SJCRH30 (cell line): Measurements from ENCODE around the gene MAD1L1. TPM values are rescaled to one million over a fixed set of nuclear protein-coding genes. Genes with fewer than 3 reads are reported as not detected.
"Not testable (repeated sequence)": the region's sequence is repeated elsewhere in the genome, so short reads cannot be mapped to it uniquely, and the experiment has no call there.

Experiments used
- DNase-seq, 2 experiments: peaks; one replicate each; pipeline ENCODE4 v3.0.0-alpha.2; 2015 to 2020
- H3K27ac ChIP-seq: fragments of 250-450 bp; sonication (Bioruptor Pico); 2 replicates; pipeline ENCODE4 v1.5.1; 2020; ENCODE audit warnings: mild to moderate bottlenecking, moderate library complexity
- H3K27me3 ChIP-seq: fragments of 250-450 bp; sonication (Bioruptor Pico); 2 replicates; pipeline ENCODE4 v1.5.1; 2020; ENCODE audit warnings: mild to moderate bottlenecking, moderate library complexity
- H3K36me3 ChIP-seq: fragments of 250-450 bp; sonication (Bioruptor Pico); 2 replicates; pipeline ENCODE4 v1.5.1; 2020; ENCODE audit warnings: mild to moderate bottlenecking, moderate library complexity
- H3K4me1 ChIP-seq: fragments of 250-450 bp; sonication (Bioruptor Pico); 2 replicates; pipeline ENCODE4 v1.5.1; 2020; ENCODE audit warnings: mild to moderate bottlenecking, moderate library complexity
- H3K4me3 ChIP-seq: fragments of 250-450 bp; sonication (Bioruptor Pico); 2 replicates; pipeline ENCODE4 v1.5.1; 2020; ENCODE audit warnings: mild to moderate bottlenecking, moderate library complexity
- H3K9me3 ChIP-seq: fragments of 250-450 bp; sonication (Bioruptor Pico); replicated peaks from 2 replicates; pipeline ENCODE4 v1.5.1; 2020; ENCODE audit warnings: mild to moderate bottlenecking, moderate library complexity
- total RNA-seq: library from RNA; depleted of rRNA; stranded (reverse); fragments of >200 nt; shearing (Covaris generic); gene quantifications from 2 replicates; pipeline ENCODE4 v1.2.3, GENCODE V29; 2014

The MAD1L1 gene
- total RNA-seq, 1 experiment from 2014 or later: 31.5 TPM

DNA sequence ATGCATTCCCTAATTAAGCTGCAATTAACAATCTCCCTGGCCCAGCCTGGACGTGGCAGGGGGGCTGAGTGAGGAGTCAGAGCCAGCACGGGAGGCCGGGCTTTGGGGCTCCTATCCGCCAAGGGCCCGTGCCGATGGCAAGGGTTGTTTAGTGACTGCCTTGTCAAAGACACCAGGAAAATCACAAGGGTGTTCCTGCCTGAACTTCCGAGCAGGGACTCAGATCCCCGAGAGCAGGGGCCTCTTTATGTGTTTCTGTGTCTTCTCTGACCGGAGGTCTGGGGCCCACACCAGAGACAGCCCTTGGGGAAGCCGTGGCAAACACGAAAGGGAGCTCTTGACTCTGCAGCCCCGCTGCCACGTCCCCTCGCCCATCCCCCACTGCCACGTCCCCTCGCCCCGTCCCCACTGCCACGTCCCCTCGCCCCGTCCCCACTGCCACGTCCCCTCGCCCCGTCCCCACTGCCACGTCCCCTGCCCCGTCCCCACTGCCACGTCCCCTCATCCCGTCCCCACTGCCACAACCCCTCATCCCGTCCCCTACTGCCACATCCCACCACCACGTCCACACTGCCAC lies 303.3 kb downstream of the MAD1L1 start:
- H3K9me3 ChIP-seq, DNase-seq, H3K36me3 ChIP-seq, H3K4me3 ChIP-seq, H3K27ac ChIP-seq, H3K27me3 ChIP-seq, H3K4me1 ChIP-seq: not testable (repeated sequence)

DNA sequence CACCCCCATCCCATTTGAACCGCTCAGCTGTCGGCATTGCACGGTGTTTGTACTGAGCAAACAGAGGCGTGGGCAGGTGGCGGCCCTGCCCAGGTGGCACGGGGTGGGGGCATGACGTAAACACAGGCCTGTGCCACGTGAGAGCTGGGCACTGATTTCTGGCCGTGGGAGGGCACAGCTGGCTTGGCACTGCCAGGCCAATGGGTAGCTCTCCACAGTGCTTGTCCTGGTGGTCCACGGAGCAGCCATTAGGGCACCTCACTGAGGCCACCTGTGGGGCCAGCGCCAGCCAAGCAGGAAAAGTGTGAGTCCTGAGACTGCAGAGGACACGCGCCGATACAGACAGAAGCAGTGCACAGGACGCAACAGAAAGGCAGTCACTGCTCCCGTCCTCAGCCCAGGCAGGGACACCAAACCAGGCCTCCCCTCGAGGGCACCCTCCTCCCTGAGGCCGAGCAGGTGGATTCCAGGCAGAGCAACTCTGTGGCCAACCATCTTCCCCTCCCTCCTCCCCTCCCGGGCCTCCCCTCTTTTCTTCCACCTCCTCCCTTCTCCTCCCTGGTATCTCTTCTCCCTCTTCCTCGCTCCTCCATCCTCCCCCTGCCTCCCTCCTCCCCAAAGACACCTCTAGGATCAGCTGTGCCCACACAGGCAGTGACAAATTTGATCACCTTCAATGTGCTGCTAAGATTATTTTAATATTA lies 303.9 kb downstream of the MAD1L1 start:
- no peak overlapping the region for H3K4me3 ChIP-seq
- H3K4me1 ChIP-seq: no peaks in the 10 kb centered on the region
- DNase-seq: no peak
- no peak overlapping the region for H3K27ac ChIP-seq
- no peaks in the 10 kb centered on the region for H3K9me3 ChIP-seq
- no peaks in the 10 kb centered on the region for H3K36me3 ChIP-seq
- no peaks in the 10 kb centered on the region for H3K27me3 ChIP-seq

DNA sequence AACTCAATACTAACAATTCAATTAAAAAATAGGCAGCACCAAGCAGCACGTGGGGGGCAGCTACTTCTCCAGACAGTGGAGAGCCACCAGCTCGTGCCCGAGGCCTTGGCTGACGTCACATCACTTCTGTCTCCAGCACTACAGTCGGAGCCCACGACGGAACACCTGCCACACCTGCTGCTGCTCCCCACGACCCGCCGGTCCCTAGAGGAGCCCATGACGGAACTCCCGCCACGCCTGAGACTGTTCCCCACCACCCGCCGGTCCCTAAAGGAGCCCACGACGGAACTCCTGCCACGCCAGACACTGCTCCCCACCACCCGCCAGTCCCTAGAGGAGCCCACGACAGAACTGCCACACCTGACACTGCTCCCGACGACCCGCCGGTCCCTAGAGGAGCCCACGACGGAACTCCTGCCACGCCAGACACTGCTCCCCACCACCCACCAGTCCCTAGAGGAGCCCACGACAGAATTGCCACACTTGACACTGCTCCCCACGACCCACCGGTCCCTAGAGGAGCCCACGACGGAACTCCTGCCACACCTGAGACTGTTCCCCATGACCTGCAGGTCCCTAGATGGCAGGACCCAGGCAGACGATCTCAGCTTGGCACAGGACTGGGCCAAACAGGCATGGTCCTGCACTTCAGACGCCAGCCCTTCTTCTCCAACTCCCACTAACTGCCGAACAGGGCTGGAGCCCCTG lies 304.7 kb downstream of the MAD1L1 start:
- Histone ChIP-seq H3K9me3 (no peaks in the 10 kb centered on the region), H3K36me3 (no peaks in the 10 kb centered on the region), H3K27ac (no peak overlapping the region), H3K4me1 (no peaks in the 10 kb centered on the region), H3K27me3 (no peaks in the 10 kb centered on the region), H3K4me3 (no peak overlapping the region)
- DNase-seq: no peak

DNA sequence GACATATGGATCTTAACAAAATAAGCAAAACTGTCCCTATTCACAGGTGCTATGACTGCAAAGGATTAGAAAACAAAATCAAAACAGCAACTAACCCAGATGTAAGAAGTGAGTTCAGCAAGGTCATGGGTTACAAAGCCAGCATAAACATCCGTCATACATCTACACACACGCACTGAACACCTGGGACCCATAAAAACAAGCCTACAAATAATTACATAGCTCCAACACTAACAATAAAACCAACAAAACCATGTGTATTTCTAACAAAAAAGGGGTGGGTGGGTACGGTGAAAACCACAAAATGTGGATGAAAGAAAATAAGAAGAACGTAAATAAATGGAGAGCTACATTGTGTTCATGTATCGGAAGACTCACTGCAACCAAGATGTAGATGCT lies 305.8 kb downstream of the MAD1L1 start:
- Histone ChIP-seq H3K27ac (no peak overlapping the region), H3K9me3 (no peaks in the 10 kb centered on the region), H3K4me3 (no peak overlapping the region), H3K36me3 (no peaks in the 10 kb centered on the region), H3K4me1 (no peaks in the 10 kb centered on the region), H3K27me3 (no peaks in the 10 kb centered on the region)
- no peak for DNase-seq

DNA sequence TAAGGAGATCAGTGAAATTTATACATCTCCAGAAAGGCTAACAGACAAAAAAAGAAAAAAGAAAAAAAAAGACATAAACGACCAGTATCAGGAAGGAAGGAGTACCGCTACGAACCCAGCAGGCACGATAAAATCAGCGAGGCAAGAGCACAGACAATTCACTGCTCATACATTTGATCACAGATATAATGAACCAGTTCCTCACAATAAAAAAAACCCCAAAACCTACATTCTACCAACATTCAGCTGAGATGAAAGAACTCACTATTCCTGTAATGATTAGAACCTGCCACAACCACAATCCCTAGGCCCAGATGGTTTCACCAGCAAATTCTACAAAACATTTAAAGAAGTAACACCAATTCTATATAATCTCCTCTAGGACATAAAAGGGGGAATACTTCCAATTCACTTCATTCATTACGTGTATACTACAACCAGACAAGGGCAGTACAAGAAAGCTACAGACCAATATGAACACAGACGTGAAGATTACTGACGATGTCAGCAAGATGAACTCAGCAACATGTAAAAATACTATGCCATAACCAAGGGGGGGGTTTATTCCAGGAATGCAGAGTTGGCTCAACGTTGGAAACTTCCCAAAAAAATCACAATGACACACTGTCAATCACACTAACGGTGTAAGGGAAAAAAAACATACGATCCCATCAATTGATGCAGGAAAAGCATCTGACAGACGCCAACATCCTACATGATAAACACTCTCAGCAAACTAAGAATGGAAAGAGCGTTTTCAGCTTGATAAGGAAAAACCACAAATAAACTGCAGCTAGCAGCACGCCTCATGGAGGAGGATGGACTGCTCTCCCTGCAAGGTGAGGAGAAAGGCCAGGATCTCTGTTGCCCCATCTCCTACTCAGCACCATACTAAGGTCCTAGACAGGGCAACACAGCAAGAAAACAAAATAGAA lies 306.5 kb downstream of the MAD1L1 start:
- DNase-seq: no peak
- Histone ChIP-seq H3K4me1 (no peaks in the 10 kb centered on the region), H3K4me3 (no peak overlapping the region), H3K27ac (no peak overlapping the region), H3K36me3 (no peaks in the 10 kb centered on the region), H3K27me3 (no peaks in the 10 kb centered on the region), H3K9me3 (no peaks in the 10 kb centered on the region)

DNA sequence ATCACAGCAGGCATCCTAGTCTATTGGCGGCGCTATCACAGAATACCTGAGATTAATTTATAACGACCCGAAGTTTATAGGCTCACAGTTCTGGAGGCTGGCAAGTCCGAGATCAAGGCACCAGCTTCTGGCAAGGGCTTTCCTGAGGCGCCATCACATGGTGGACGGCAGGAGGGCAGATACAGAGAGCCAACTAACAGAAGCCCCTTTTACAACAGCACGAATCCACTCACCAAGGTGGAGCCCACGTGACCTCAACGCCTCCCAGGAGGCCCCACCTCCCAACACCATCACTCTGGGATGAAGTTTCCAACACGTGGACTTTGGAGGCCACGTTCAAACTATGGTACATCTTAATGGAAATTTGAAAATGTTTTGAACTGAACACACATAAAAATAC lies 307.4 kb downstream of the MAD1L1 start:
- peak in 1 of 2 experiments; percentile 20 for DNase-seq
- Histone ChIP-seq H3K36me3 (no peaks in the 10 kb centered on the region), H3K27me3 (no peaks in the 10 kb centered on the region), H3K9me3 (no peaks in the 10 kb centered on the region), H3K4me3 (no peak overlapping the region), H3K27ac (no peak overlapping the region), H3K4me1 (no peaks in the 10 kb centered on the region)

DNA sequence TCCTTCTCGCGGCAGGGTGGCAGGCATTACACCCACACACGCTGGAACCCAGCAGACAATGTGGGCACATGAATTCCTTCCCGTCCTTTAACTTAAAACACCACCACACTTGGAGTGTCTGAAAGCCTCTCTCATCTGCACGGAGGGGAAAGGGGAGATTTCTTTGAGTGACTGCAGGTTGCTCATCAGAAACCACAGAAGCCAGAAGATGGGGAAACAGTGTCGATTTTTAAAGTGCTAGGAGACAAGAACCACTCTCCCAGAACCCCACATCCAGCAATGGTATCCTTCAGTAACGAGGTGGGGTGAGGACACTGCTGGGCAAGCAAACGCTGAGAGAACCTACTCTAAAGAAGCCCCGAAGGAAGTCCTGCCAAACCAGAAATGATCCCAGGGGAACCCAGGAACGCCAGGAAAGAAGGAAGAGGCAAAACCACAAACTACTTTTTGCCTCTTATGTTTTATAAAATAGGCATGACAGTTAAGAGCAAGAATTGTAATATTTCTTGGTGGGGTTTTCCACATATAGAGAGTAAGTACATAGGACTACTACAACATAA lies 308.4 kb downstream of the MAD1L1 start:
- no peaks in the 10 kb centered on the region for H3K4me1 ChIP-seq
- H3K4me3 ChIP-seq: no peak overlapping the region
- H3K36me3 ChIP-seq: no peaks in the 10 kb centered on the region
- no peak for DNase-seq
- H3K27ac ChIP-seq: no peak overlapping the region
- H3K9me3 ChIP-seq: no peaks in the 10 kb centered on the region
- no peaks in the 10 kb centered on the region for H3K27me3 ChIP-seq

DNA sequence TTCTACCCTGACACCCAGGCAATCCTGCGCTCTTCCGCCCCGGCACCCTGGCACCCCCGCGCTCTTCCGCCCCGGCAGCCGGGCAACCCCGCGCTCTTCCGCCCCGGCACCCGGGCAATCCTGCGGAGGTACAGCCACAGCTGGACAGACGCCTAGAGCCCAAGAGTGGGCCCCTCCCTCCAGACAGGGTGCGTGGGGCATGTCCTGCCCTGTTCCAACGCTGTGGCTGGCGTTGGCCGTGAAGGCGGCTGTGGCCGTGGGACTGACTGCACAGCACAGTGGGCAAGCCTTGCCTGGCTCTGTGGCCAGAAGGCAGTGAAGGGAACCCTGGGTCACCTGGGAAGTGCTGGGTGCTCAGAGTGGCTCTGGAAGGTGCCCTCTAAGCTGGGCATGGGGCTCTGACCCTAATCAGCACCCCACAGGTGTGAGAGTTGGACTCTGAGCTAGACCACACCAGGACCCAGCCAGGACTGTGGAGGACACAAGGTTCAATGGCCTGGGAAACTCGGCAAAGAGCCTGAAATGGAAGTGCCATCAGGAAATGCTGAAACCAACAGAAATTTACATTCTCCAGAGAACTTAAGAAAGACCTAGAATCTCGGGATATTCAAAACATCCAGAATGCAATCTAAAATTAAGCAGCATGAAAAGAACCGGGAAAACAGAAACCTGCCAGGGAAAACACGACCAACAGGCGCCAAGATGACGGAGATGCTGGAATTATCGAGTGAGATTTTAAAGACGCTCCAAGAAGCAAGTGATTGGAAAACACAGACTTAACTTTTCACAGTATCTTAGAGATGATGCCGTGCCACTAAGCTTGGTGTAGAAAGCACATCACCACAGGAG lies 309.1 kb downstream of the MAD1L1 start:
- H3K27ac ChIP-seq: no peak overlapping the region
- no peaks in the 10 kb centered on the region for H3K36me3 ChIP-seq
- no peak overlapping the region for H3K4me3 ChIP-seq
- H3K9me3 ChIP-seq: no peaks in the 10 kb centered on the region
- no peaks in the 10 kb centered on the region for H3K4me1 ChIP-seq
- DNase-seq: no peak
- H3K27me3 ChIP-seq: no peaks in the 10 kb centered on the region

DNA sequence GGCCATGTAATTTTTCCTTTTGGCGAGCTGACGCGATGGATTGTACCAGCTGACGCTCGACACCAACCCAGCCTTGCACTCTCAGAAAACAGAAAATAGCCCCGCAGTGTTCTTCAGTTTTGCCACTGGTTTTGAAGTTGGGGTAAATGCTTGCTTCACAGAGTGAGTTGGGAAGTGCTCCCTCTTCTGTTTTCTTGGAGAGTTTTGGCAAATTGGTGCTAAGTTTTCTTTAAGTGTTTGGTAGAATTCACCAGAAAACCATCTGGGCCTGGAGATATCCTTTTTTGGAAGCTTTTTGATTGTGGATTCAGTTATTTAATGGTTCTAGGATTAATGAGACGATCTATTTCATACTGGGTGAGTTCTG lies 309.9 kb downstream of the MAD1L1 start:
- no peaks in the 10 kb centered on the region for H3K9me3 ChIP-seq
- H3K36me3 ChIP-seq: no peaks in the 10 kb centered on the region
- H3K4me3 ChIP-seq: no peak overlapping the region
- H3K4me1 ChIP-seq: no peaks in the 10 kb centered on the region
- H3K27me3 ChIP-seq: no peaks in the 10 kb centered on the region
- no peak overlapping the region for H3K27ac ChIP-seq
- no peak for DNase-seq

DNA sequence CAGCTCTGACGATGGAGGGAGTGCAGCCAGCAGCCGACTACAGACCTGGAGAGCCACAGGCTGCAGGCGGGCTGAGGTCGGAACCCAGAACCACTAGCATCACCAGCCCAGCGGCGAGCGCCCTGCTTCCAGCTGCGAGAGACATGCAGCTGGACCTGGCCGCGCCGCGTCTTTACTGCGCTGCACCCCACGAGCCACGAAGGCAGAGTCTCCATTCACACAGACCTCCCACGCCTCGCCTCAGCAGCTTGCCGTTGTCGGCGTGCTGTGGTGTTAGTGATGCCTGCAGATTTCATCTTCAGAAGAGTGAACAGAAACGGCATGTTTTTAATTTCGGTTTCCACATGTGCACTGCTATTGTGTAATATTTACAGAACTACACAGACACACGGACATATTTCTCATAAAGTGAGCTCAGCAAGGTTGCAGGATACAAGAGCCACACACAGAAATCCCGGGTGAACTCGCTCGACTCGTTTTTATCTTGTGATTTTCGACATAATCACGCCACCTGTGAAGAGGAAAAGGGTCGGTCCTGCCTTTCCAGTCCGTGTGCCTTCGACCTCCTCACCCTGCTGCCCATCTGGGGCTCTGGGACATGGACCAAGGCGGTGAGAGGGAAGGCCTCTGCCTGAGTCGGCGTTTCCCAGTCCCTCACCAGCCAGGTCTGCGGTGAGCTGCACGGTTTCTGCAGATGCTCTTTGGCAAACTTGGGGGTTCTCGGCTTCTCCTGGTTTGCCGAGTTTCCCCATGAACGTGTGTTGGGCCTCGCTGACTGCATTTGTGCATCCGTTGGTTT lies 310.5 kb downstream of the MAD1L1 start:
- no peaks in the 10 kb centered on the region for H3K27me3 ChIP-seq
- no peak overlapping the region for H3K27ac ChIP-seq
- no peaks in the 10 kb centered on the region for H3K9me3 ChIP-seq
- DNase-seq: no peak
- no peaks in the 10 kb centered on the region for H3K36me3 ChIP-seq
- H3K4me3 ChIP-seq: no peak overlapping the region
- H3K4me1 ChIP-seq: no peaks in the 10 kb centered on the region

DNA sequence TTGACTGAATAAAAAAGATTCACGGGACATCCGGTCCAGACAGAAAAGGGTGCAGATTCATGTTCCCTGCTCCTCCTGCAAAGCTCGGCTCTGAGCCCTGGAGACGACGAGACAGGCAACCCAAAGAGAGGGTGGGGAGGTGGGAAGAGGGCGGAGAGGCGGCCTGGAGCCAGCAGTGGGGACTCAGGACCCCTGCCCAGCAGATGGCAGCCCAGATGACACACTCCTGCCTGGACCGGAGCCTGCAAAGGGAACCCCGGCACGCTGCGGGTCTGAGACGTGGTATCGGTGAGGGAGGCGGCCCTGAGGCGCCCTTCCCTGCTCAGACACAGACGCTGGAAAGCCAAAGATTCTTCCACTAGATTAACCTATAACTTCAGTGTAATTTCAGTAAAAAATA lies 311.9 kb downstream of the MAD1L1 start:
- no peak overlapping the region for H3K4me3 ChIP-seq
- H3K27ac ChIP-seq: no peak overlapping the region
- no peaks in the 10 kb centered on the region for H3K4me1 ChIP-seq
- no peaks in the 10 kb centered on the region for H3K27me3 ChIP-seq
- no peaks in the 10 kb centered on the region for H3K36me3 ChIP-seq
- H3K9me3 ChIP-seq: no peaks in the 10 kb centered on the region
- no peak for DNase-seq

DNA sequence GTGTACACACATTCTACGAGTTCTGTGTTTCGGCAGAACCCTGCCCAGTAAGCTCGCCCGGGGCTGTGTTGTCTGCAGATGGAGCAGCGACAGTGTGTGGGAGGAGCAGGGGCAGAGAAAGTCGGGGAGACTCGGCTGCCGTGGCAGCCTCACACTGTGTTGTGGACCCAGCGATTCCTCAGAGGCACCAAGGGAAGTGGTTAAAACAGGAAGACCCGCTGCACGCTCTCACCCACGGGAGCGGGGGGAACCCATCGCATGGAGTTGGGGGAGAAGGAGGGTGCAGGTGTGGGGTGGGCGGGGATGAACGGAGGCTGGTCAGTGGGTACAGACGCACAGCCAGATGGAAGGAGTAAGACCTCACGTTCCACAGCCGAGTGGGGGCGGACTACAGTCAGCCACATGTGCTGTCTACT lies 312.5 kb downstream of the MAD1L1 start:
- H3K4me3 ChIP-seq: no peak overlapping the region
- no peaks in the 10 kb centered on the region for H3K4me1 ChIP-seq
- no peaks in the 10 kb centered on the region for H3K36me3 ChIP-seq
- H3K27ac ChIP-seq: no peak overlapping the region
- H3K27me3 ChIP-seq: no peaks in the 10 kb centered on the region
- no peaks in the 10 kb centered on the region for H3K9me3 ChIP-seq
- DNase-seq: no peak

DNA sequence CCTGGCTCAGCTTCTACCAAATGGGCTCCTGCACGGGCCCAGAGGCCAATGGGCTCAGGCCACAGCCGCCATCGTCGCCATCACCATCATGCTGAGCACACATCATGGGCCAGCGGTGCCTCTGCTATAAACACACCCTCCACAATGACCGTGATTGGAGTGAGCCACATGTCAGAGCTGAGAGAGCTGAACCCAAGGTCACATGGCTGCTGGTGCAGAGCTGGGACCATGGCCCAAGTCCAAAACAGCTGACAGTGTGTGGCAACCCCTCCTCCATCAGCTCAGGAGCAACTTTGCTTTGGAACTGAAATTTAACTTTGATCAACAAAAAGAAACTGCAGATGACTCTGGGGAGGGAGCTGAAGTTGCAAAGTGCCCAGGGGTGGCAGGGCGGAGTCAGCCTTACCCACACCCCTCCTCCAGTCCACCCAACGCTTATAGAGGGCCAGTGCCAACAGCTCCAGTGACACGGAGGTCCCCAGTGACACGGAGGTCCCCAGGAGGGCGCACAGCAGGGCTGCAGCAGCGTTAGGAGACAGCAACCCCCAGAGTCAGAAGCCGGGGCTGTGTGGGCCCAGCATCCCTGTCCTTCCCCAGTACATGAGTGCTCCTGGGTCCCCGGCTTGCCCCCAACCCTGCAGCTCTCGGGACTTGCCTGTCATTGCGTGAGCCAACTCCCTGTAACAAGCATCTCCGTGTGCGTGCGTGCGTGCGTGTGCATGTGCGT lies 313.0 kb downstream of the MAD1L1 start:
- H3K4me3 ChIP-seq: no peak overlapping the region
- H3K27ac ChIP-seq: no peak overlapping the region
- H3K36me3 ChIP-seq: no peaks in the 10 kb centered on the region
- no peak for DNase-seq
- H3K27me3 ChIP-seq: no peaks in the 10 kb centered on the region
- no peaks in the 10 kb centered on the region for H3K9me3 ChIP-seq
- H3K4me1 ChIP-seq: no peaks in the 10 kb centered on the region
